Prostate gland (tissue), 2 donors: ENCODE data around the gene ALOX5AP.

ENCODE experiments used
- CTCF ChIP-seq, 4 experiments: fragments of 200-600 bp in 2 of 4; fragments of 450-650 bp in 2 of 4; sonication (generic) in 2 of 4; IDR thresholded peaks; 1 replicate in 3 of 4; 2 replicates in 1 of 4; pipeline ENCODE4 v1.5.1; 2016 to 2019; ENCODE audit warnings: antibody characterized with exemption in 4 of 4, mild to moderate bottlenecking in 2 of 4, moderate library complexity in 2 of 4
- POLR2A ChIP-seq: fragments of 450-650 bp; IDR thresholded peaks from one replicate; pipeline ENCODE4 v1.6.1; 2016; ENCODE audit warnings: antibody characterized with exemption, mild to moderate bottlenecking
- POLR2AphosphoS5 ChIP-seq: sonication (generic); formaldehyde crosslinking; IDR thresholded peaks from one replicate; pipeline ENCODE4 v1.6.1; 2017; ENCODE audit warnings: antibody characterized with exemption

- TF ChIP-seq CTCF (IDR thresholded peaks at IDR 0.05), result no peak
- no peak for TF ChIP-seq POLR2A
- no peak for TF ChIP-seq POLR2AphosphoS5
These were observed 24.0 kb upstream of the ALOX5AP start for GRCh38 chr13:30711375-30711774.
